Erythroblast (primary cell): ENCODE measurements around the gene TMEM178A.

Experiments
- GATA1 ChIP-seq: IDR thresholded peaks from 2 replicates; pipeline ENCODE4 v1.6.1; 2011; ENCODE audit warnings: low read depth, mild to moderate bottlenecking, control low read depth, low read length, moderate library complexity
- POLR2A ChIP-seq: IDR thresholded peaks from 2 replicates; pipeline ENCODE4 v1.6.1; 2011; ENCODE audit warnings: mild to moderate bottlenecking, low read length

GRCh38 chr2:39755466-39755865 lies 89.7 kb downstream of the TMEM178A start:
- TF ChIP-seq POLR2A (no peak), GATA1 (no peak)
